GM12891 (cell line): ENCODE results near the gene SLC7A6.

Source experiments
- DNase-seq: peaks from one replicate; pipeline ENCODE4 v3.0.0; 2011; ENCODE audit warnings: low spot score; ENCODE audit not compliant: insufficient read length
- FAIRE-seq: peaks from 2 replicates; lab custom pipeline; 2011; peaks lifted over from hg19 to GRCh38; lab: Jason Lieb, UNC
- PAX5 ChIP-seq: IDR thresholded peaks from 2 replicates; pipeline ENCODE4 v1.6.1; 2011; ENCODE audit warnings: low read length, moderate library complexity, mild to moderate bottlenecking; ENCODE audit not compliant: insufficient read depth, severe bottlenecking
- POLR2A ChIP-seq: IDR thresholded peaks from 2 replicates; pipeline ENCODE4 v1.6.1; 2011; ENCODE audit warnings: low read depth, low read length, control low read depth
- POLR2AphosphoS5 ChIP-seq: IDR thresholded peaks from 2 replicates; pipeline ENCODE4 v1.6.1; 2011; ENCODE audit warnings: low read depth, low read length, control low read depth
- POU2F2 ChIP-seq: IDR thresholded peaks from 2 replicates; pipeline ENCODE4 v1.6.1; 2011; ENCODE audit warnings: low read depth, mild to moderate bottlenecking, control low read depth, low read length, moderate library complexity
- SPI1 ChIP-seq: IDR thresholded peaks from 2 replicates; pipeline ENCODE4 v1.6.1; 2011; ENCODE audit warnings: low read depth, low read length, control low read depth
- TAF1 ChIP-seq: IDR thresholded peaks from 2 replicates; pipeline ENCODE4 v1.6.1; 2011; ENCODE audit warnings: low read depth, low read length, control low read depth

The SLC7A6 gene

GRCh38 chr16:68227850-68228553 is 36.3 kb upstream of the SLC7A6 start:
- DNase-seq (no peak), FAIRE-seq (no peak)
- TF ChIP-seq POLR2A, result no peak
- TF ChIP-seq TAF1, result no peak
- no peak for TF ChIP-seq PAX5
- TF ChIP-seq SPI1, result no peak
- TF ChIP-seq POLR2AphosphoS5, result no peak
- no peak for TF ChIP-seq POU2F2

GRCh38 chr16:68228652-68229051 is 35.7 kb upstream of the SLC7A6 start:
- peak; percentile 83 for FAIRE-seq
- TF ChIP-seq TAF1, result no peak
- no peak for TF ChIP-seq POU2F2
- TF ChIP-seq POLR2A, result no peak
- no peak for TF ChIP-seq SPI1
- TF ChIP-seq POLR2AphosphoS5, result no peak
- TF ChIP-seq PAX5, result no peak

GRCh38 chr16:68229431-68230175 is 34.7 kb upstream of the SLC7A6 start:
- DNase-seq, result peak; percentile 35
- TF ChIP-seq POU2F2, result no peak
- no peak for TF ChIP-seq PAX5
- TF ChIP-seq TAF1, result no peak
- TF ChIP-seq SPI1, result no peak
- no peak for TF ChIP-seq POLR2A
- TF ChIP-seq POLR2AphosphoS5, result no peak
- peak; percentile 81 for FAIRE-seq

More at GRCh38 chr16:68228652-68229051, 35.7 kb upstream of the SLC7A6 start:
- no peak for DNase-seq

- FAIRE-seq (no peak), DNase-seq (no peak)
- TF ChIP-seq TAF1 (no peak), POU2F2 (no peak), PAX5 (no peak), POLR2A (no peak), SPI1 (no peak), POLR2AphosphoS5 (no peak)
Observed at GRCh38 chr16:68230176-68230571, 34.2 kb upstream of the SLC7A6 start.

- FAIRE-seq (no peak), DNase-seq (no peak)
- no peak for TF ChIP-seq PAX5
- TF ChIP-seq POLR2AphosphoS5, result no peak
- no peak for TF ChIP-seq POU2F2
Observed at GRCh38 chr16:68230956-68231355, 33.4 kb upstream of the SLC7A6 start.

- FAIRE-seq (no peak), DNase-seq (no peak)
Observed at GRCh38 chr16:68231384-68232136, 32.8 kb upstream of the SLC7A6 start.

GRCh38 chr16:68232335-68232734 is 32.0 kb upstream of the SLC7A6 start:
- TF ChIP-seq TAF1, result no peak
- no peak for TF ChIP-seq SPI1
- no peak for FAIRE-seq

More at GRCh38 chr16:68231384-68232136, 32.8 kb upstream of the SLC7A6 start:
- TF ChIP-seq SPI1, result no peak

GRCh38 chr16:68233085-68233834 is 31.1 kb upstream of the SLC7A6 start:
- DNase-seq, result no peak
- no peak for FAIRE-seq
- TF ChIP-seq SPI1 (no peak), POLR2A (no peak), TAF1 (no peak), POLR2AphosphoS5 (no peak), POU2F2 (no peak), PAX5 (no peak)

More at GRCh38 chr16:68232335-68232734, 32.0 kb upstream of the SLC7A6 start:
- DNase-seq, result no peak

- no peak for DNase-seq
- FAIRE-seq, result no peak
- TF ChIP-seq POLR2AphosphoS5 (no peak), POU2F2 (no peak)
Observed at GRCh38 chr16:68233835-68234187, 30.5 kb upstream of the SLC7A6 start.
